Measurements from ENCODE around the gene UTS2B.

Gene UTS2B

DNA sequence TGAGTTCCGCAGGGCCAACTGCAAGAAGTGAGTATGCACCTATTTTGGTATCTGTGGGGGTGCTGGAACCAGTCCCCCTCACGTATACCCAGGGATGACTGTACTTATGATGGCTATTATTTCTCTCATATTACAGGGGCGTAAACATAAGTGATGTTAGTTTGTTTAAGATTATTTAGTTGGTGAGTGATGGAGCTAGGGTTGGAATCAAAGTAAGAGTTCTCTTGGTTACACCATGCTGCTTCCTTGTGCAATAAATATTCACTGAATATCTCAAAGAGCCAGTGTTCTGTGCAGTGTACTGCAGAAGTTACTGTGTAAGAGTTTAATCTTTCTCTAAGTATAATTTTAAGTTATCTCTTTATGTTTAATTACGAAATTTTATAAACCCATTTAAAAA lies 12.8 kb upstream of the UTS2B start:
- Histone ChIP-seq H3K27ac (peak overlapping the region in 1 of 2 donors; percentile 14), H3K4me3 (no peak overlapping the region)
- TF ChIP-seq, protein P1, sequence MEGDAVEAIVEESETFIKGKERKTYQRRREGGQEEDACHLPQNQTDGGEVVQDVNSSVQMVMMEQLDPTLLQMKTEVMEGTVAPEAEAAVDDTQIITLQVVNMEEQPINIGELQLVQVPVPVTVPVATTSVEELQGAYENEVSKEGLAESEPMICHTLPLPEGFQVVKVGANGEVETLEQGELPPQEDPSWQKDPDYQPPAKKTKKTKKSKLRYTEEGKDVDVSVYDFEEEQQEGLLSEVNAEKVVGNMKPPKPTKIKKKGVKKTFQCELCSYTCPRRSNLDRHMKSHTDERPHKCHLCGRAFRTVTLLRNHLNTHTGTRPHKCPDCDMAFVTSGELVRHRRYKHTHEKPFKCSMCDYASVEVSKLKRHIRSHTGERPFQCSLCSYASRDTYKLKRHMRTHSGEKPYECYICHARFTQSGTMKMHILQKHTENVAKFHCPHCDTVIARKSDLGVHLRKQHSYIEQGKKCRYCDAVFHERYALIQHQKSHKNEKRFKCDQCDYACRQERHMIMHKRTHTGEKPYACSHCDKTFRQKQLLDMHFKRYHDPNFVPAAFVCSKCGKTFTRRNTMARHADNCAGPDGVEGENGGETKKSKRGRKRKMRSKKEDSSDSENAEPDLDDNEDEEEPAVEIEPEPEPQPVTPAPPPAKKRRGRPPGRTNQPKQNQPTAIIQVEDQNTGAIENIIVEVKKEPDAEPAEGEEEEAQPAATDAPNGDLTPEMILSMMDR (IDR thresholded peaks at IDR 0.05): no peak
- DNase-seq (ENCODE audit: low spot score): no peak

DNA sequence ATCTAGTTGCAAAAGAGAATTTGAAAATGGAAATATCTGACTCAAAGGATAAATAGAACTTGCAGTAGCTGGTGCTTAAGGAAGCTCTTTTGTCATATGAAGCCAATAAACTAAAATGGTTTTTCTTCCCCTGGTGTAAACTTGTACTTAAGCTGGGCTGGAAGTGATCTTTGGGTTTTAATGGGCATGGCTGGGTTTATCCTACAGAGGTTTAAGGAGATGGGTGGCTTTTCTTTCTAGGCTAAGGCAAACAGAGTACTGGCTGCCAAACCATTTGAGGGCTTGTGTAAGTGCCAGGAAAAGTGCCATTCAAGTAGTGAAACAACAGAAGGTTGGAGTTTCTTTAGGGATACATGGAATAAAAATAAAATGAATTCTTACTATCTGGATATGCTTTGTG lies 12.1 kb upstream of the UTS2B start:
- TF ChIP-seq, protein P1 (IDR thresholded peaks at IDR 0.05): no peak
- H3K27ac ChIP-seq: peak overlapping the region in 1 of 2 donors; percentile 35
- H3K4me3 ChIP-seq: no peak overlapping the region
- DNase-seq (ENCODE audit: low spot score): no peak

DNA sequence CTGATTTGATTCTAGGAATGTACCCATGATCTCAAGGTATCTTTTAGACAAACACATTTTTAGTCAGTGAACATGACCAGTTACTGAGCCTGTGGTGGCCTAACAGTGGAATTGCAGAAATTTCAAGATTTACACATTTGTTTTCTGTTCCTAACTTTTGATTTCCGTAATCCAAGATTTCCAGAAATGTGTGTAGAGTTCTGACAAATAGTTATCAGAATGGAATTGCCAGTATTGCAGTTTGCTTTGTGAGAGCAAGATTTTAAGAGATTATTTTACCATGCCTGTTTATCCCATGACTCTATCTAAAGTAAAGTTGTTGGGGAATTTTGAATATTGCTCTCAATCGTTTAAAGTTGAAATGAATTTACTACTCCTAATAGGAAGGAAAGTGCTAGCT lies 11.7 kb upstream of the UTS2B start:
- TF ChIP-seq, protein P1 (IDR thresholded peaks at IDR 0.05): no peak
- Histone ChIP-seq H3K27ac (peak overlapping the region in 1 of 2 donors; percentile 35), H3K4me3 (no peak overlapping the region)

DNA sequence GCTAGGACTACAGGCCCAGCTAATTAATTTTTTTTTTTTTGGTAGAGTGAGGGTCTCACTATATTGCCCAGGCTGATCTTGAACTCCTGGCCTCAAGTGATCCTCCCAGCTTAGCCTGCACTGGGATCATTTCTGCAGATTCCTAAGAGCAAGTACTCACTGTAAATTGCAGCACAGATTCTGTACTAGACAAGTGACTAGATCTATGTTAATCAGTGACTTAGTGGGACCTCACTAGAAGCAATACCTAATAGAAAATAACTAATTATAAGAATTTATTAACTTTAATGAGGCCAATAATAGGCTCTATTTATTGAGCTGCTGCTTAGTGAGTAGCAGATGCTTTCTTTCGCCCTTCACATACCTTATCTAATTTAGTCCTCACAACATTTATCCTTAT lies 10.6 kb upstream of the UTS2B start:
- H3K27ac ChIP-seq: no peak overlapping the region
- no peak for DNase-seq (ENCODE audit: low spot score)
- H3K4me3 ChIP-seq: no peak overlapping the region
- TF ChIP-seq, protein P1 (IDR thresholded peaks at IDR 0.05): no peak

More for the DNA sequence above, 11.7 kb upstream of the UTS2B start:
- no peak for DNase-seq (ENCODE audit: low spot score)

DNA sequence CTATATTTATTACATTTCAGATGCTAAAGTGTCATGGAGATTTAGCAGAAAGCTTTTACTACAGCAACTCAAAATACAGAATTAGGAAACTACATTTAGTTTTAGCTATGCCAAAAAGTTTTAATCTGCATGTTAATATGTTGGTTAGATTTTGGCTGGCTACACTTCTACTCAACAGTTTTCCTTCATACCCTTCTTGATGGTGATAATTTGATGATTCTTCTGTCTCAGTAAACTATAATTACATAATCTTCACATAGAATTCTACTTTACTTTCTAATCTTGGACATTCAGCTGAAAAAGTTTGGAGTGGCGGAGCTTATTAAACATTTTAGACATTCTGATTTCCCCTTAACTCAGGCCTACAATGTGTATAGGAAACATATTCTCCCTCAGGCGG lies 10.0 kb upstream of the UTS2B start:
- H3K27ac ChIP-seq: no peak overlapping the region
- TF ChIP-seq, protein P1 (IDR thresholded peaks at IDR 0.05): no peak
- no peak for DNase-seq (ENCODE audit: low spot score)

DNA sequence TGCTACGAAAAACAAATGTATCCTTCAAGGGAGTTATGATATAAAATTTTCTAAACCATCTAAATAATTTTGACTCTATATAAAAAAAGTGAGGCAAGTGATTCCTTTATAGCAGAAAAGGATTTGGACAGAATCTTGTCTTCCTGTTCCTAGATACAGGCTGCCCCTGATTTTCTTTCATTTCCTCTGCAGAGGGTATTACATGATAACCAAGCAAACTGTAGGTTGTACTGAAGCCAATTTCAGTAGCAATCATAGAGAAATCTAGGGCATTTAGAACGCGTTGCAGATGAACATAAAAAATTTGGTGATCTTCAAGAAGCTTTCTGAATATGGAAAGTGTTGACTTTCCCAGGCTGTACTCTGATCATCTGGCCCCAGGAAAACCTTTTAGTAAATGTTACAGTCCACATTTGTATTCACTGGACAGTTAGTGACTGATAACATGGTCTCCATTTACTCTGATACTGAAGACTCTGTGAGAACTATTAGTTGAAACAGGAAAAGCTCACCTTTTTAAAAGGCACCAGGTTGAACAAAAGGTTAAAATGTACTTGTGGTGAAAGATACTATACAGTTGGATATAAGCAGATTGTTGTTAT lies 9.1 kb upstream of the UTS2B start:
- Histone ChIP-seq H3K27ac (no peak overlapping the region), H3K4me3 (no peak overlapping the region)
- no peak for DNase-seq (ENCODE audit: low spot score)
- TF ChIP-seq, protein P1 (IDR thresholded peaks at IDR 0.05): no peak

More for the DNA sequence above, 10.0 kb upstream of the UTS2B start:
- H3K4me3 ChIP-seq: no peak overlapping the region

DNA sequence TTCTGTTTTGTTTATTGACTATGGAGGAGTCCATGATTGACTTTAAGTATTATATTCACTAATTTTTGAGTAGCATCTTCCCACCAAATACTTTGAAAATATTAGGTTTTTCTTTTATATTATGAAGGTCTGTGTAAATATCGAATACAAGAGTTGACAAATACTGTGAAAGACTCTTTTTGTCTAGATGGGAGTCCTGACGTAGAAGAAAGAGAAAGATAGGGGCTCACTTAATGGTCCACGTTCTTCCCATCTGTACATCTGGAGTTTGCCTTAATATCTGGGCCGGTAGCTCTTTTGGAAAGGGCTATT lies 7.8 kb upstream of the UTS2B start:
- DNase-seq (ENCODE audit: low spot score): no peak
- peak overlapping the region in 1 of 2 donors; percentile 47 for H3K27ac ChIP-seq
- H3K4me3 ChIP-seq: no peak overlapping the region
- TF ChIP-seq, protein P1 (IDR thresholded peaks at IDR 0.05): no peak
